WTC11 (cell line): Measurements from ENCODE around the gene FAM227B. TPM values are rescaled to one million over a fixed set of nuclear protein-coding genes. Genes with fewer than 3 reads are reported as not detected.

Experiments
- ATAC-seq: fragments of 200-7000 bp; cut with Tn5 transposase; 2 replicates; pipeline ENCODE4 v1.10.0; 2021; ENCODE audit warnings: mild to moderate bottlenecking, moderate library complexity
- CTCF ChIA-PET: fragments of 300-600 bp; sonication (Branson Sonifier 250); formaldehyde crosslinking; loops from one replicate; lab custom pipeline; 2021; ENCODE audit warnings: antibody characterized with exemption; lab: Charles Lee
- POLR2A ChIA-PET: fragments of 350-600 bp; sonication (Branson Sonifier 250); formaldehyde crosslinking; loops from one replicate; lab custom pipeline; 2021; ENCODE audit warnings: antibody characterized with exemption; lab: Charles Lee
- DNase-seq: peaks from one replicate; pipeline ENCODE4 v3.0.0; 2021; ENCODE audit warnings: low spot score
- H3K27ac Mint-ChIP-seq: 2 replicates; pipeline ENCODE4 v1.8.0; 2021; ENCODE audit warnings: mixed read lengths
- H3K27me3 Mint-ChIP-seq: 2 replicates; pipeline ENCODE4 v1.8.0; 2021; ENCODE audit warnings: low read depth, mild to moderate bottlenecking, moderate library complexity, mixed read lengths
- H3K36me3 Mint-ChIP-seq: 2 replicates; pipeline ENCODE4 v1.8.0; 2021; ENCODE audit warnings: mixed read lengths
- H3K4me1 Mint-ChIP-seq: 2 replicates; pipeline ENCODE4 v1.8.0; 2022; ENCODE audit warnings: mixed read lengths
- H3K4me3 Mint-ChIP-seq: 2 replicates; pipeline ENCODE4 v1.8.0; 2021; ENCODE audit warnings: mild to moderate bottlenecking, moderate library complexity, mixed read lengths
- H3K9me3 Mint-ChIP-seq: 2 replicates; pipeline ENCODE4 v1.8.0; 2021; ENCODE audit warnings: mixed read lengths
- AFF4 ChIP-seq: sonication (generic); formaldehyde crosslinking; IDR thresholded peaks from 2 replicates; pipeline ENCODE4 v1.8.1; 2023; ENCODE audit warnings: mild to moderate bottlenecking, missing genetic modification reagents, borderline replicate concordance
- AR ChIP-seq: fragments of 250-450 bp; sonication (Bioruptor Pico); IDR thresholded peaks from 2 replicates; pipeline ENCODE4 v1.9.0; 2021; ENCODE audit warnings: mild to moderate bottlenecking
- ESRRA ChIP-seq: sonication (generic); formaldehyde crosslinking; IDR thresholded peaks from 2 replicates; pipeline ENCODE4 v1.8.1; 2022; ENCODE audit warnings: mild to moderate bottlenecking, missing genetic modification reagents, borderline replicate concordance
- GABPB1 ChIP-seq: sonication (generic); formaldehyde crosslinking; IDR thresholded peaks from 2 replicates; pipeline ENCODE4 v1.8.1; 2023; ENCODE audit warnings: mild to moderate bottlenecking, missing genetic modification reagents
- GRHL2 ChIP-seq: fragments of 250-450 bp; sonication (Bioruptor Pico); IDR thresholded peaks from 2 replicates; pipeline ENCODE4 v1.8.0; 2022; ENCODE audit warnings: mild to moderate bottlenecking, moderate library complexity; ENCODE audit not compliant: insufficient replicate concordance, severe bottlenecking
- NR2C2 ChIP-seq: sonication (generic); formaldehyde crosslinking; IDR thresholded peaks from 2 replicates; pipeline ENCODE4 v1.8.0; 2022; ENCODE audit warnings: mild to moderate bottlenecking, missing genetic modification reagents
- OVOL2 ChIP-seq: fragments of 250-450 bp; sonication (Bioruptor Pico); IDR thresholded peaks from 2 replicates; pipeline ENCODE4 v1.9.0; 2021; ENCODE audit warnings: mild to moderate bottlenecking, borderline replicate concordance
- TEAD4 ChIP-seq: sonication (generic); formaldehyde crosslinking; IDR thresholded peaks from 2 replicates; pipeline ENCODE4 v1.8.0; 2022; ENCODE audit warnings: mild to moderate bottlenecking, missing genetic modification reagents
- USF1 ChIP-seq: sonication (generic); formaldehyde crosslinking; IDR thresholded peaks from 2 replicates; pipeline ENCODE4 v1.8.0; 2022; ENCODE audit warnings: mild to moderate bottlenecking, missing genetic modification reagents
- USF2 ChIP-seq: sonication (generic); formaldehyde crosslinking; IDR thresholded peaks from 2 replicates; pipeline ENCODE4 v1.8.1; 2023; ENCODE audit warnings: mild to moderate bottlenecking, missing genetic modification reagents, moderate library complexity
- ZNF317 ChIP-seq: sonication (generic); formaldehyde crosslinking; IDR thresholded peaks from 2 replicates; pipeline ENCODE4 v1.8.1; 2023; ENCODE audit warnings: low read depth, mild to moderate bottlenecking, moderate library complexity, missing genetic modification reagents, borderline replicate concordance
- ZNF512 ChIP-seq: sonication (generic); formaldehyde crosslinking; IDR thresholded peaks from 2 replicates; pipeline ENCODE4 v1.8.1; 2022; ENCODE audit warnings: missing genetic modification reagents, borderline replicate concordance
- total RNA-seq: library from RNA; stranded (reverse); gene quantifications from 3 replicates; pipeline ENCODE4 v1.2.3, GENCODE V29; 2021

FAM227B gene
- total RNA-seq, 1 experiment from 2014 or later, result 6.8 TPM

GRCh38 chr15:49323207-49323606, 297.4 kb downstream of the FAM227B start (continued):
- TF ChIP-seq AR (CRISPR knock-in tag) (no peak), USF2 (no peak), TEAD4 (CRISPR knock-in tag) (no peak), GABPB1 (CRISPR knock-in tag) (no peak), ZNF512 (no peak)

GRCh38 chr15:49320351-49320750, 300.3 kb downstream of the FAM227B start:
- DNase-seq, result no peak
- CTCF ChIA-PET, result no interaction called here

More at GRCh38 chr15:49320351-49320750, 300.3 kb downstream of the FAM227B start:
- H3K4me1 Mint-ChIP-seq, result peaks cover 40% of the 10 kb centered on the region
- H3K36me3 Mint-ChIP-seq, result peaks cover 13% of the 10 kb centered on the region
- POLR2A ChIA-PET, result no interaction called here
- H3K27me3 Mint-ChIP-seq, result no peaks in the 10 kb centered on the region
- no peak overlapping the region for H3K4me3 Mint-ChIP-seq
- TF ChIP-seq ZNF512, result no peak
- no peak for TF ChIP-seq AFF4 (CRISPR knock-in tag)
- TF ChIP-seq ZNF317 (CRISPR knock-in tag), result no peak
- no peak for TF ChIP-seq NR2C2 (CRISPR knock-in tag)
- TF ChIP-seq ESRRA (CRISPR knock-in tag), result no peak
- TF ChIP-seq GRHL2 (CRISPR knock-in tag), result no peak
- TF ChIP-seq USF1 (CRISPR knock-in tag), result no peak
- TF ChIP-seq OVOL2 (CRISPR knock-in tag), result no peak
- H3K9me3 Mint-ChIP-seq, result peaks cover 9% of the 10 kb centered on the region
- no peak overlapping the region for H3K27ac Mint-ChIP-seq
- ATAC-seq, result no peak
